Right lobe of liver (tissue), 4 donors: Measurements from ENCODE around the gene RCAN2.

Source experiments
- POLR2A ChIP-seq: fragments of 450-650 bp; IDR thresholded peaks from one replicate; pipeline ENCODE4 v1.6.1; 2017; ENCODE audit warnings: antibody characterized with exemption, mild to moderate bottlenecking
- TF ChIP-seq, protein P1 (sequence below), 4 donors: fragments of 200-600 bp in 3 of 4; fragments of 450-650 bp in 1 of 4; IDR thresholded peaks; one replicate each; pipeline versions ENCODE4 v1.5.1 to v1.8.0; 2016 to 2022; ENCODE audit warnings: antibody characterized with exemption in 4 of 4, mild to moderate bottlenecking in 2 of 4
- donor health status: DM: no; HTN: no; CAD: no.
- donor health status: DM: no; HTN: no; CAD: no.
- donor health status: DM: no; HTN: yes; CAD: no.

DNA sequence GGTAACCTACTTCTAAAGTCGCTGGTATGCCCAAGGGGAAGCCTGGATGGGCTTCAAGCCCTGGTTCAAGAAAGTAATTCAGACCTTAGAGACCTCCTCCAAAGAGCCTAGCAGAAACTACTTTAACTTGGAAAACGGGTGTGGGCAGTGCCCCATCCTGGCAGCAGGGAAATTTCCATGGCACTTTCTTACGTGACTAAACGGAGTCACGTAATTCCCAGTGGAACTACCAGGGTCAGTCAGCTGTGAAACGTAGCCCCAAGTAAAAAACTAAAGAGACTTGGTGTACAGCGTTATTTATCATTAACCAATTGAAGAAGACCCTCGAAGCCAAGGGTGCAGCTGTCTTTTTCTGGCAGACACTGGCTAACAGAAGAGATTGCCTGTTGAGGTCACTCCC, 114.0 kb downstream of the RCAN2 start:
- TF ChIP-seq, protein P1, sequence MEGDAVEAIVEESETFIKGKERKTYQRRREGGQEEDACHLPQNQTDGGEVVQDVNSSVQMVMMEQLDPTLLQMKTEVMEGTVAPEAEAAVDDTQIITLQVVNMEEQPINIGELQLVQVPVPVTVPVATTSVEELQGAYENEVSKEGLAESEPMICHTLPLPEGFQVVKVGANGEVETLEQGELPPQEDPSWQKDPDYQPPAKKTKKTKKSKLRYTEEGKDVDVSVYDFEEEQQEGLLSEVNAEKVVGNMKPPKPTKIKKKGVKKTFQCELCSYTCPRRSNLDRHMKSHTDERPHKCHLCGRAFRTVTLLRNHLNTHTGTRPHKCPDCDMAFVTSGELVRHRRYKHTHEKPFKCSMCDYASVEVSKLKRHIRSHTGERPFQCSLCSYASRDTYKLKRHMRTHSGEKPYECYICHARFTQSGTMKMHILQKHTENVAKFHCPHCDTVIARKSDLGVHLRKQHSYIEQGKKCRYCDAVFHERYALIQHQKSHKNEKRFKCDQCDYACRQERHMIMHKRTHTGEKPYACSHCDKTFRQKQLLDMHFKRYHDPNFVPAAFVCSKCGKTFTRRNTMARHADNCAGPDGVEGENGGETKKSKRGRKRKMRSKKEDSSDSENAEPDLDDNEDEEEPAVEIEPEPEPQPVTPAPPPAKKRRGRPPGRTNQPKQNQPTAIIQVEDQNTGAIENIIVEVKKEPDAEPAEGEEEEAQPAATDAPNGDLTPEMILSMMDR (IDR thresholded peaks at IDR 0.05): no peak
- no peak for TF ChIP-seq POLR2A
